ENCODE data around the gene EOMES.

The EOMES gene

GRCh38 chr3:27681249-27681748 lies 40.8 kb downstream of the EOMES start:
- no peak for DNase-seq (ENCODE audit: low read depth in 2 of 2)

GRCh38 chr3:27680517-27681246 lies 41.4 kb downstream of the EOMES start:
- DNase-seq (ENCODE audit: low read depth in 2 of 2): no peak

- DNase-seq (ENCODE audit: low read depth in 2 of 2): no peak
Measured at GRCh38 chr3:27679691-27680090, 42.4 kb downstream of the EOMES start.

- no peak for DNase-seq (ENCODE audit: low read depth in 2 of 2)
Measured at GRCh38 chr3:27678234-27678633, 43.9 kb downstream of the EOMES start.

- no peak for DNase-seq (ENCODE audit: low read depth in 2 of 2)
Measured at GRCh38 chr3:27677565-27677964, 44.6 kb downstream of the EOMES start.

GRCh38 chr3:27675287-27675686 lies 46.8 kb downstream of the EOMES start:
- no peak for DNase-seq (ENCODE audit: low read depth in 2 of 2)

- no peak for DNase-seq (ENCODE audit: low read depth in 2 of 2)
Measured at GRCh38 chr3:27673701-27674100, 48.4 kb downstream of the EOMES start.

- DNase-seq (ENCODE audit: low read depth in 2 of 2): no peak
Measured at GRCh38 chr3:27671101-27671500, 51.0 kb downstream of the EOMES start.

GRCh38 chr3:27670619-27671018 lies 51.5 kb downstream of the EOMES start:
- no peak for DNase-seq (ENCODE audit: low read depth in 2 of 2)

- DNase-seq (ENCODE audit: low read depth in 2 of 2): no peak
Measured at GRCh38 chr3:27669591-27669990, 52.5 kb downstream of the EOMES start.

- DNase-seq (ENCODE audit: low read depth in 2 of 2): no peak
Measured at GRCh38 chr3:27667751-27668150, 54.4 kb downstream of the EOMES start.

- no peak for DNase-seq (ENCODE audit: low read depth in 2 of 2)
Measured at GRCh38 chr3:27666708-27667107, 55.4 kb downstream of the EOMES start.

GRCh38 chr3:27666272-27666671 lies 55.9 kb downstream of the EOMES start:
- DNase-seq (ENCODE audit: low read depth in 2 of 2): no peak

Measured in stimulated activated CD8-positive, alpha-beta memory T cell treated with anti-CD3 and anti-CD28 coated beads, Interleukin-15, amount 100 ng/mL, for 4 hours (primary cell).